Coronary artery (tissue), 2 donors: ENCODE measurements around the gene PKD1L1.
A peak's percentile ranks its signal among the peaks of the same experiment; 100 is the strongest.
"Not testable (repeated sequence)": the region's sequence is repeated elsewhere in the genome, so short reads cannot be mapped to it uniquely, and the experiment has no call there.

Experiments
- DNase-seq: peaks from one replicate; pipeline ENCODE4 v3.0.0-alpha.2; 2017; ENCODE audit warnings: low spot score
- H3K27ac ChIP-seq, 2 donors: fragments of 200-600 bp; sonication (generic); one replicate each; pipeline ENCODE4 v1.5.1; 2016 to 2019
- H3K4me3 ChIP-seq: fragments of 200-600 bp; sonication (generic); 2 replicates; pipeline ENCODE4 v1.5.1; 2016; ENCODE audit warnings: mild to moderate bottlenecking, moderate library complexity
- TF ChIP-seq, protein P1 (sequence below): fragments of 200-600 bp; sonication (generic); IDR thresholded peaks from one replicate; pipeline ENCODE4 v1.5.1; 2019; ENCODE audit warnings: antibody characterized with exemption

Gene PKD1L1

GRCh38 chr7:47799524-47799923 is 148.7 kb downstream of the PKD1L1 start:
- no peak for DNase-seq
- TF ChIP-seq, protein P1, sequence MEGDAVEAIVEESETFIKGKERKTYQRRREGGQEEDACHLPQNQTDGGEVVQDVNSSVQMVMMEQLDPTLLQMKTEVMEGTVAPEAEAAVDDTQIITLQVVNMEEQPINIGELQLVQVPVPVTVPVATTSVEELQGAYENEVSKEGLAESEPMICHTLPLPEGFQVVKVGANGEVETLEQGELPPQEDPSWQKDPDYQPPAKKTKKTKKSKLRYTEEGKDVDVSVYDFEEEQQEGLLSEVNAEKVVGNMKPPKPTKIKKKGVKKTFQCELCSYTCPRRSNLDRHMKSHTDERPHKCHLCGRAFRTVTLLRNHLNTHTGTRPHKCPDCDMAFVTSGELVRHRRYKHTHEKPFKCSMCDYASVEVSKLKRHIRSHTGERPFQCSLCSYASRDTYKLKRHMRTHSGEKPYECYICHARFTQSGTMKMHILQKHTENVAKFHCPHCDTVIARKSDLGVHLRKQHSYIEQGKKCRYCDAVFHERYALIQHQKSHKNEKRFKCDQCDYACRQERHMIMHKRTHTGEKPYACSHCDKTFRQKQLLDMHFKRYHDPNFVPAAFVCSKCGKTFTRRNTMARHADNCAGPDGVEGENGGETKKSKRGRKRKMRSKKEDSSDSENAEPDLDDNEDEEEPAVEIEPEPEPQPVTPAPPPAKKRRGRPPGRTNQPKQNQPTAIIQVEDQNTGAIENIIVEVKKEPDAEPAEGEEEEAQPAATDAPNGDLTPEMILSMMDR, result no peak
- Histone ChIP-seq H3K4me3 (no peak overlapping the region), H3K27ac (no peak overlapping the region)

DNA sequence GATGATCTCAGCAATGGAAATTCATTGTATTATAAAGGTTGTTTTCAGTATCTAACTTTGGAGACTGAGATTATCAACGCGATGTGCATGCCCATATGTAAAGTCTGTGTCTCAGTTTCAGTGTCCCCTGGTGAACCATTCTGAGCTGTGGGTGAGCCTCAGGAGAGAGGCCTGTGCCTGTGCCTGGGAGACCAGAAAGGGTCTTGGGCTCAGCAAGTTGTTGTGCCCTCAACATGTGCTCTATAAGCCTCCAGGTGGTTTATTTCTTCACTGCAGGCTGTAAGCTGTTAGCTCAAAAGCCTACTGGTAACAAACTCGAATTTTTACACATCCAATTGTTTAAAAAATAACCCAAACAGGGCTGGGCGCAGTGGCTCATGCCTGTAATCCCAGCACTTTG is 151.9 kb downstream of the PKD1L1 start:
- Histone ChIP-seq H3K4me3 (no peak overlapping the region), H3K27ac (no peak overlapping the region)
- DNase-seq, result no peak
- TF ChIP-seq, protein P1, result no peak

- Histone ChIP-seq H3K27ac (peak overlapping the region in 1 of 2 donors; percentile 3), H3K4me3 (no peak overlapping the region)
- no peak for DNase-seq
- TF ChIP-seq, protein P1, result no peak
These were observed 152.6 kb downstream of the PKD1L1 start for GRCh38 chr7:47795631-47796030.

- not testable (repeated sequence) for DNase-seq, H3K4me3 ChIP-seq
- peak overlapping the region in 1 of 2 donors; percentile 3 for H3K27ac ChIP-seq
These were observed 153.1 kb downstream of the PKD1L1 start for GRCh38 chr7:47795126-47795525.

DNA sequence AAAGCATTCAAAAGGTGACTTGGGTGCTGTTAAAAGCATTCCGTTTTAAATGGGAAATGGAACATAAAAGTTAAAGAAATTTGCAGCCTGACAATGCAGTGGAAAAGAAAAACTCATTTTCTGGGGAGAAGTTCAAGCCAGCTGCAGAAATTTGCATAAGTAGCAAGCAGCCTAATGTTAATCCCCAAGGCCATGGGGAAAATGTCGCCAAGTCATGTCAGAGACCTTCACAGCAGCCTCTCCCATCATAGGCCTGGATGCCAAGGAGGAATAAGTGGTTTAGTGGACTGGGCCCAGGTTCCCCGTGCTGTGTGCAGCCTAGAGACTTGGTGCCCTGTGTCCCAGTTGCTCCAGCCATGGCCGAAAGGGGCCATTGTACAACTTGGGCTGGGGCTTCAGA is 154.2 kb downstream of the PKD1L1 start:
- no peak for DNase-seq
- no peak overlapping the region for H3K27ac ChIP-seq
- TF ChIP-seq, protein P1, result no peak
- no peak overlapping the region for H3K4me3 ChIP-seq

- DNase-seq, H3K27ac ChIP-seq, H3K4me3 ChIP-seq: not testable (repeated sequence)
These were observed 155.1 kb downstream of the PKD1L1 start for GRCh38 chr7:47793186-47793585.

- Histone ChIP-seq H3K27ac (no peak overlapping the region), H3K4me3 (no peak overlapping the region)
- no peak for DNase-seq
- TF ChIP-seq, protein P1, result no peak
These were observed 155.6 kb downstream of the PKD1L1 start for GRCh38 chr7:47792521-47793121.

GRCh38 chr7:47791682-47792081 is 156.6 kb downstream of the PKD1L1 start:
- DNase-seq, result no peak
- Histone ChIP-seq H3K4me3 (no peak overlapping the region), H3K27ac (no peak overlapping the region)
- TF ChIP-seq, protein P1, result no peak
